Measurements from ENCODE around the gene QARS1. TPM values are rescaled to one million over a fixed set of nuclear protein-coding genes. Genes with fewer than 3 reads are reported as not detected.

QARS1 gene
- total RNA-seq (197 TPM), polyA plus RNA-seq (242 TPM)

DNA sequence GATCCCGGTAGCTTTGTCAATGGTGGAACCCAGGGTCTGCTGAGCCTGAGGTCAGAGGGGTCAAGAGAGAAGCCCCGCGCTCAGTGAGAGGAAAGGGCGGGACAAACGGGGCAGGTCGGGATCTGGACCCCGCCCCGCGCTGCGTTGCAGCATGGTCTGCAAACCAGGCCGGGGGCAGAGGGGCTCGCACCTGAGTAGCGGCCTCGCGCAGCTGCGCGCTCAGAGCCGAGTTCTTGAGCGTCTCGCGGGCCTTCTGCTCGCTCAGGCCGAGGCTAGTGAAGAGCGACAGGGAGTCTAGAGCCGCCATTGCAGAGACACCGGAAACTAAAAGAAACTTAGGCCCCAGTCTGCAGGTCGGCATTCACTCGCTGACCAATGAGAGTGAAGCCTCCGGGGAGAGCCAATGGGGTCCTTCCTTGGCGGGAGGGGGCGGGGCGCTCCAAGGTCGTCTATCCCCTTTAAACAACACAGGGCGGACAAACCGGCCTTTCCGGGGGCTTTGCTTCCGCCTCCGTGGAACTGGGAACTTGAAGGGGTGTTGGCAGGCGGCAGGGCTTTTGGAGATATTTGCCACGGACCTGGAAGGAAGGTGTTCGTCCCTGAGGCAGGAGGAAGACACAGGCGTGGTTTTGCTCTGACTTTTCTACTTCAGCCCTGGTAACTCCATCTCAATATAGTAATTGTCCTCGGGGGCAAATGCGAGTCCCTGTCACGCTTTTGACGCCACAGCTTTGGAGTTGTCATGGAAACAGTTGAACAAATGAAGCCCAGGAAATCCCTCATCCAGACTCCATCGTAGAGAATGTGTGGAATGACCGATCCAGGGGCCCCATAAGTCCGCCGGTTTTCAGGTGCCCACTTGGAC is at the start of gene QARS1:
Gene QARS1 (minus strand): TSS at position 331 of the 865 bp plus-strand sequence. CDS start 24 bp downstream, at position 307.
- peaks cover 11% of the 10 kb centered on the region for H3K36me3 ChIP-seq (ENCODE audit: insufficient read depth)
- H3K4me1 ChIP-seq (ENCODE audit: insufficient read depth): peaks cover 2% of the 10 kb centered on the region
- peak within 1 kb of the TSS; percentile 69 for H3K4me3 ChIP-seq (ENCODE audit: low read depth, low read length)
- peak within 1 kb of the TSS; percentile 63 for H3K27ac ChIP-seq (ENCODE audit: low read depth)
- DNase-seq (ENCODE audit: extremely low spot score): peak; percentile 93
- under 1% methylated on average over 50 of the region's 50 CpGs for WGBS

- Histone ChIP-seq H3K4me3 (ENCODE audit: low read depth, low read length) (no peak overlapping the region), H3K36me3 (ENCODE audit: insufficient read depth) (no peaks in the 10 kb centered on the region), H3K27ac (ENCODE audit: low read depth) (no peak overlapping the region), H3K4me1 (ENCODE audit: insufficient read depth) (no peaks in the 10 kb centered on the region)
- WGBS: 79% methylated on average over 3 of the region's 3 CpGs
- no peak for DNase-seq (ENCODE audit: extremely low spot score)
Measured at GRCh38 chr3:49153349-49153912, 48.9 kb upstream of the QARS1 start.

GRCh38 chr3:49151610-49152009 is 47.1 kb upstream of the QARS1 start:
- no peak overlapping the region for H3K4me3 ChIP-seq (ENCODE audit: low read depth, low read length)
- WGBS: 87% methylated on average over 2 of the region's 2 CpGs
- no peaks in the 10 kb centered on the region for H3K36me3 ChIP-seq (ENCODE audit: insufficient read depth)
- no peak for DNase-seq (ENCODE audit: extremely low spot score)
- H3K27ac ChIP-seq (ENCODE audit: low read depth): no peak overlapping the region
- no peaks in the 10 kb centered on the region for H3K4me1 ChIP-seq (ENCODE audit: insufficient read depth)

DNA sequence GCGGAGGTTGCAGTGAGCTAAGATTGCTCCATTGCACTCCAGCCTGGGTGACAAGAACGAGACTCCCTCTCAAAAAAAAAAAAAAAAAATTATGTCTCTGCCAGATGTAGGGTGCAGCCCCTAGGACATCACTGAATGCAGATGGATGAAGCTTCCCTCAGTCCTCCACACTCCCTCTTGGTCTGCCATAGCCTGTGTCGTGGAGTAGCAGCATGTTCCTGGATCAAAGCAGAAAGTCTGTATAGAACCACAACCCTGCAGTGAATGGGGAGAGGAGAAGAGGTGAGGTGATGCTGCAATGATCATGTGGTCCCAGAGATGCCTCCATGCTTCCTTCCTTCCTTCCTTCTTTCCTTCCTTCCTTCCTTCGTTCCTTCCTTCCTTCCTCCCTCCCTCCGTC is 43.6 kb upstream of the QARS1 start:
- Histone ChIP-seq H3K4me3 (ENCODE audit: low read depth, low read length) (no peak overlapping the region), H3K27ac (ENCODE audit: low read depth) (no peak overlapping the region), H3K4me1 (ENCODE audit: insufficient read depth) (no peaks in the 10 kb centered on the region), H3K36me3 (ENCODE audit: insufficient read depth) (no peaks in the 10 kb centered on the region)
- 77% methylated on average over 5 of the region's 5 CpGs for WGBS
- DNase-seq (ENCODE audit: extremely low spot score): no peak

DNA sequence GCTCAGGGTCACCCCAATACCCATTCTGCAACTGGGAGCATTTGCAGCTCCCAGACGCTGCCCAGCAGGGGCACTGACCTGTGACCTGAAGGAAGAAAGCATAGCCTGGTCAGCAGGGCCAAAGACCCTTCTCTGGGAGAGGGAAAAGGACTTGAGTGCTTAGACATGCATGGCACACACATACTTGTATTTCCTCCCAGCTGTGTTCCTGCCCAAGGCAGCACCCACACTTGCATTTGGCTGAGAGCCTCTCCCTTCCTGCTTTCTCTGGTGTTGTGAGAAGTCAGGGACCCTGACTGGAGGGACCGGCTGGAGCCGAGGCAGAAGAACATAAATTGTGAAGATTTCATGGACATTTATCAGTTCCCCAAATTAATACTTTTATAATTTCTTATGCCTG is 35.5 kb upstream of the QARS1 start:
- no peaks in the 10 kb centered on the region for H3K36me3 ChIP-seq (ENCODE audit: insufficient read depth)
- whole genome bisulfite sequencing: 73% methylated on average over 3 of the region's 3 CpGs

GRCh38 chr3:49135499-49135898 is 30.9 kb upstream of the QARS1 start:
- DNase-seq (ENCODE audit: extremely low spot score): no peak
- Histone ChIP-seq H3K4me1 (ENCODE audit: insufficient read depth) (no peaks in the 10 kb centered on the region), H3K36me3 (ENCODE audit: insufficient read depth) (no peaks in the 10 kb centered on the region), H3K4me3 (ENCODE audit: low read depth, low read length) (no peak overlapping the region), H3K27ac (ENCODE audit: low read depth) (no peak overlapping the region)
- 79% methylated on average over 4 of the region's 4 CpGs for WGBS

More for the DNA sequence above, 35.5 kb upstream of the QARS1 start:
- H3K4me3 ChIP-seq (ENCODE audit: low read depth, low read length): no peak overlapping the region
- no peak for DNase-seq (ENCODE audit: extremely low spot score)
- no peak overlapping the region for H3K27ac ChIP-seq (ENCODE audit: low read depth)
- no peaks in the 10 kb centered on the region for H3K4me1 ChIP-seq (ENCODE audit: insufficient read depth)

DNA sequence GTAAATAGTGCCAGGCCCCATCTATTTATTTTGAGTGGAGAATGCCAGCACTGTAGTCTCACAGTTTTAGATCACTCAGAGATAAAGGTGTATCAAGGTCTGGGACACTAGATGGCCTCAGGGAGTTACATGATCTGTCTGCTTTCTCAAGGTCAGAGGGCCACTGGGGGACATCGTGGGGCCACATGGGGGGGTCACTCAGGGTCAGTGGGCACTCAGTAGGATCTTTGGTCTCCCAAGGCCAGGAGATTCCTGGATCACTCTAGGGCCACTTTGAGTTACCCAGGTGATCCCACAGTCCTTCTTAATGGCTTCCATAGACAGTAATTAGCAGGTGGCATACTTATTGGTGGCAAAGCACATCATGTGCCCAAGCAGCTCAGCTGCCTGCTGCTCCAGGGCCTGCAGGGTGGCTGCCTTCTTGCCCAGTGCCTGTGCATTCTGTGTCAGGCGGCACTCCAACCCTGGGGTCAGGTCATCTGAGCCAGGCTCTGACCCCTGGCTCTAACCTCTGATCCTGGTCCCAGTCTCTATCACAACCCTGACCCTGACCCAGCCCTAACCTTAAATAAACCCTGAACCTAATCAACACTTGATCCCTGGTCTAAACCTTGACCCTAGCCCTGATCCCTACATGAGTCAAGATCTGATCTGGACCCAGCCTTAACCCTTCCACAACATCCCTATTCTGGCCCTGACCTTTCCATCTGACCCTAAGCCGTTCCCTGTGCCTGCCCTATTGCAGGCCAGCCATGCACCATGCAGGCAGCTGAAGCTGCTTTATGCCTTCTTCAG is 30.1 kb upstream of the QARS1 start:
- Histone ChIP-seq H3K4me3 (ENCODE audit: low read depth, low read length) (no peak overlapping the region), H3K4me1 (ENCODE audit: insufficient read depth) (no peaks in the 10 kb centered on the region), H3K27ac (ENCODE audit: low read depth) (no peak overlapping the region), H3K36me3 (ENCODE audit: insufficient read depth) (no peaks in the 10 kb centered on the region)
- no peak for DNase-seq (ENCODE audit: extremely low spot score)
- WGBS: 60% methylated on average over 3 of the region's 3 CpGs

DNA sequence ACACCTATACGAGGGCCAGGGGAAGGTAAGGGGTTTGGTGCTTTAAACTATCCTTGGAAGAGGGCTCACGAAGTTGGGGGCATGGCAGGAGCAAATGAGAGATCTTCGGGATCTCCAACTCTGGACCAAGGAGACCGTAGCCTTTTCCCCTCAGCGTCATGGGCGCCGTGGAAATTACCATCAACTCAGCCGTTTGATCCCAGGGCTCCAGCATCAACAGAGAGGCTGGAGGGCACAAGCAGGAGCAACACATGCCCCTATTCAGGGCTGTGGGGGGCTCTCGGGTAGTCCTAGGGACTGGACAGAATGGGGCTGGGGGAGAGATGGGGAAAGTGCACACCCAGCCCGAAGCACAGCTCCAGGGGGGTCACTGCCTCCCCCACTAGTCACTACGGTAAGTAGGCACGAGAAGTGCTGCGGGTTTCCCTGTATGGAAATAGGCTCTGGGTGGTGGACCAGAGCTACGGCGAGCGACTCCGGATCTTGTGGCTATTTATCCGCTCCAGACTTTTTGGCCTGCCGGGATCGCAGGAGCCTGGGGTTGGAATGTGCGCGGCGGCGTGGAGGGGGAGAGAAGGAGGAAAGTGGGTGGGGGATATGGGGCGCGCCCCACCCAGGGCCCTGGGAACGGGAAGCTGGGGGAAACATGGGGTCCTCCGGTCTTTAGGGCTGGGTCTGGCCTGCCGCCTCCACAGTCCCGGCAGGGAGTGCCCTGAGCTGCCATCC is 28.8 kb upstream of the QARS1 start:
- peak; percentile 78 for DNase-seq (ENCODE audit: extremely low spot score)
- Histone ChIP-seq H3K27ac (ENCODE audit: low read depth) (peak overlapping the region; percentile 86), H3K4me1 (ENCODE audit: insufficient read depth) (no peaks in the 10 kb centered on the region), H3K4me3 (ENCODE audit: low read depth, low read length) (peak overlapping the region; percentile 52), H3K36me3 (ENCODE audit: insufficient read depth) (no peaks in the 10 kb centered on the region)
- WGBS: 4% methylated on average over 30 of the region's 30 CpGs

GRCh38 chr3:49132437-49133225 is 28.1 kb upstream of the QARS1 start, which contains the start of gene LAMB2:
LAMB2 (minus strand) TSS chr3:49133050; CDS start chr3:49132867, 183 bp downstream.
- Histone ChIP-seq H3K27ac (ENCODE audit: low read depth) (peak within 1 kb of the TSS; percentile 86), H3K4me1 (ENCODE audit: insufficient read depth) (no peaks in the 10 kb centered on the region), H3K4me3 (ENCODE audit: low read depth, low read length) (peak within 1 kb of the TSS; percentile 52), H3K36me3 (ENCODE audit: insufficient read depth) (no peaks in the 10 kb centered on the region)
- DNase-seq (ENCODE audit: extremely low spot score): peak; percentile 45
- WGBS: 5% methylated on average over 28 of the region's 28 CpGs

DNA sequence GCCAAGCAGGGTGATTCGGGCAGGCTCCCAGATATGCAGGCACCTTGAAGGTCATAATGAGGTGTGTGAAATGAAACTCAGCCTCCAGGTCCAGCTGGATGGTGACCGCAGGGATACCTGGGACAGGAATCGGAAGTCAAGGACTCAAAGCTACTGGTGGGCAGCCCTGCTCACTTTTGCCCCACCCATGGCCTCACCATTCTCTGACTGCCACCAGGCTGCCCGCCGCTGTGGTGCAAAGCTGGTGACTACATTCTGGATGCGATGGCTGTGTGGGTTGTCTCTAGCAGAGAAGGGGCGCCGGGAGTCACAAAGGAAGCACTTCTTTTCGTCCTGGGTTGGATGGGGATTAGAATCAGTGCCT is 27.5 kb upstream of the QARS1 start:
- WGBS: 37% methylated on average over 9 of the region's 9 CpGs
- H3K4me1 ChIP-seq (ENCODE audit: insufficient read depth): no peaks in the 10 kb centered on the region

GRCh38 chr3:49131576-49131975 is 27.0 kb upstream of the QARS1 start:
- Histone ChIP-seq H3K4me1 (ENCODE audit: insufficient read depth) (no peaks in the 10 kb centered on the region), H3K4me3 (ENCODE audit: low read depth, low read length) (peak overlapping the region; percentile 52), H3K36me3 (ENCODE audit: insufficient read depth) (no peaks in the 10 kb centered on the region), H3K27ac (ENCODE audit: low read depth) (no peak overlapping the region)
- 85% methylated on average over 6 of the region's 6 CpGs for WGBS
- no peak for DNase-seq (ENCODE audit: extremely low spot score)

More for the DNA sequence above, 27.5 kb upstream of the QARS1 start:
- no peak overlapping the region for H3K27ac ChIP-seq (ENCODE audit: low read depth)
- peak overlapping the region; percentile 52 for H3K4me3 ChIP-seq (ENCODE audit: low read depth, low read length)
- H3K36me3 ChIP-seq (ENCODE audit: insufficient read depth): no peaks in the 10 kb centered on the region
- no peak for DNase-seq (ENCODE audit: extremely low spot score)

- H3K4me1 ChIP-seq (ENCODE audit: insufficient read depth): no peaks in the 10 kb centered on the region
- no peak for DNase-seq (ENCODE audit: extremely low spot score)
- no peaks in the 10 kb centered on the region for H3K36me3 ChIP-seq (ENCODE audit: insufficient read depth)
- H3K4me3 ChIP-seq (ENCODE audit: low read depth, low read length): no peak overlapping the region
- no peak overlapping the region for H3K27ac ChIP-seq (ENCODE audit: low read depth)
- 75% methylated on average over 12 of the region's 12 CpGs for WGBS
Measured at GRCh38 chr3:49131040-49131439, 26.5 kb upstream of the QARS1 start.

Measured in urinary bladder (tissue), 4 donors.